DMS79 treated with DMSO at 0.1 percent for 48 hours (cell line): ENCODE results near the gene LYRM4.

ENCODE experiments used
- DNase-seq: peaks from one replicate; lab custom pipeline; 2025; lab: John Stamatoyannopoulos, UW

The LYRM4 gene

DNA sequence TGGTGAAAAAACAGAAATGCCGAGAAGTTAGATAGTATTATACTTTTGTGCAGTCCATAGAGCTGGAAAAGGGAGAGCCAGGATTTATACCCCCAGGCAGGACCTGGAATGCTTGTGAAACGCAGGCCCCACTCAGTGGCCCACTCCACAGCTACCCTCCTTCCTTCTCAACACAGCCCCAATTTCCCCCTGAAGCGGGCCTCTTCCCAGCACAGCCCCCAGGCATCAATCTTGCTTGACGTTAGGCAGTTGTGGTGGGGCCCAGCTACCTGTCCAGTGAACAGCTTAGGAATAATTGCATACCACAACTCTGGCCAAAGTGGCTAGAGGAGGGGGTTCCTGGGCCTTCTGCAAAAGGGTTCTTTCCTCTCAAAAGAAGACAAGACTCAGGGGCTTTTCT lies 114.4 kb downstream of the LYRM4 start:
- DNase-seq = no peak

DNA sequence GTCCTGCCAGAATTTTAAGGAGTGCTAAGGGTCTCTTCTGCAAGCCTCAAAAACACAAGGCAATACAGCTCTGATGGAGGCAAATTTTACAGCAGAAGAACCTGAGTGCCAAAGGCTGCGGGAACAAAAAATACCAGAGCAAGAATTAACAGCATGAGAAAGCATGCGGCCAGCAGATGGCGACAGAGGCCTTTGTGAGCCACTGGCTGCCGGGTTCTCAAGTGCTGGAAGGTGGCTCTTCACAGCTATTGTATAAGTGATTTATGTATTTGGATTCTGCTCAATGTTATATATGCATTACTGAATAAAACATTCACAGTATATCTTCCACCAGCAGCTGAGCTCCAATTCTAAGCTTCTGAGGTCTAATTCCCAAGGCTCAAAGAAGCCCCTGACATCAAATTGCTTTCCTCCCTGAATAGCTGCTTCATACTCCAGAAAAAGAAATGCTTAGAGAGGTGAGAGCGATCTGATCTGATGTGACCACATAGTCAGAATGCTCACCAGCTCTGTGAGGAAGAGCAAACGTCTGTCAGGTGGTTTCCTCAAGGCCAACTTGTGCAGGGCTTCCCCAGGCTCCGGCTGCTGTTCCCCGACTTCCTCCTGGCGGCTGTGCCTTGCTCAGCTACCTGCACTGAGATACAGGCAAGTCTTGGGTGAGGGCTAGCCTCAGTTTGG lies 117.0 kb downstream of the LYRM4 start:
- DNase-seq = peak; percentile 50

DNA sequence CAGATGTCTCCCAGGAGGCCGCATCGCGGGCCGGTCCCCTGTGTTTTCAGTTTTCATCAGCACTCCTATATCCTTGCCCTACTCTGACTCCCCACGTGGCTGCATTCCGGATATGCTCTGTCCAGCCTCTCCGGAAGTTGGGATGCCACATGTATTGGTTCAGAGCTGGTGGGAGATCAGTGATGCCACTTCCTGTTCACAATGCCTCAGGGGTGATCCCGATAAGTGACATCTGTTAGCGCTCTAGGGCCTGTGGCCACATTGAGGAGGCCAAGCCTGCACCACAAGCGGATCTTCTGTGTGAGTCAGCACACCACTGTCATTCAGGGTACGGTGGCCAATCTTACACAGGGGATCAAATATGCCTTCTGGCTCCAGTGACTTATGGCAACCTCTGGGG lies 117.8 kb downstream of the LYRM4 start:
- no peak for DNase-seq

DNA sequence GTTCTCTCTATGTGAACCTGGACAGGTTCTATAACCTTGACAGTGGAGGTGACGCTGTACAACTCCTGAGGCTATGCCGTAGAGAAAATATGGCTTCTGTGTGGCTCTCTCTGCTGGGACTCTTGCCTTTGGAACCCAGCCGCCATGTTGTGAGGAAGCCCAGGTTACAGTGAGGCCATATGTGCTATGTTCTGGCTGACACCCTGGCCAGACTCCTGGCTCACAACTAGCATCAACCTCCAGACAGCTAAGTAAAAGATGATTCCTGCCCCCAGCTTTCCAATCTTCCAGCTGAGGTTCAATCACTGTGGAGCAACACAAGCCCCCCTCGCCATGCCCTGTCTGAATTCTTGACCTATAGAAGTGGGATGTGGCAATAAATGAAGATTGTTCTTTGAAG lies 118.6 kb downstream of the LYRM4 start:
- no peak for DNase-seq

DNA sequence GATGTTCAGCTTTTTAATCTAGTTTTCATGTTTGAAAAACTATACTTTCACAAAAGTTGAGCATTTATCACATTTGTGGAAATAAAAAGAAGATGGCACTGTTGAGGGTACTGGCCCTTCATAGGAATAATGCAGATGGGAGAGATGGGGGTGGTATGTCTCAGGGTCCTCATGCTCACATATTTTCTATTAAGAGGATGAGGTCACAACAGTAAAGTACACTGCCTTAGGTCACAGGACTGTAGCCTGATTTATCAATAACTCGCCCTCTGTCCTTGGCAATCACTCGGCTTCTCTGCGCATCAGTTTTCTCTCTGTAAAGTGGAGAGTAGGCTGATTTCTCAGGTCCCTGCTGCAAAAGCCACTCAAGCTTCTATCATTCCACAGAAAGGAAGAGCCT lies 119.7 kb downstream of the LYRM4 start:
- no peak for DNase-seq

DNA sequence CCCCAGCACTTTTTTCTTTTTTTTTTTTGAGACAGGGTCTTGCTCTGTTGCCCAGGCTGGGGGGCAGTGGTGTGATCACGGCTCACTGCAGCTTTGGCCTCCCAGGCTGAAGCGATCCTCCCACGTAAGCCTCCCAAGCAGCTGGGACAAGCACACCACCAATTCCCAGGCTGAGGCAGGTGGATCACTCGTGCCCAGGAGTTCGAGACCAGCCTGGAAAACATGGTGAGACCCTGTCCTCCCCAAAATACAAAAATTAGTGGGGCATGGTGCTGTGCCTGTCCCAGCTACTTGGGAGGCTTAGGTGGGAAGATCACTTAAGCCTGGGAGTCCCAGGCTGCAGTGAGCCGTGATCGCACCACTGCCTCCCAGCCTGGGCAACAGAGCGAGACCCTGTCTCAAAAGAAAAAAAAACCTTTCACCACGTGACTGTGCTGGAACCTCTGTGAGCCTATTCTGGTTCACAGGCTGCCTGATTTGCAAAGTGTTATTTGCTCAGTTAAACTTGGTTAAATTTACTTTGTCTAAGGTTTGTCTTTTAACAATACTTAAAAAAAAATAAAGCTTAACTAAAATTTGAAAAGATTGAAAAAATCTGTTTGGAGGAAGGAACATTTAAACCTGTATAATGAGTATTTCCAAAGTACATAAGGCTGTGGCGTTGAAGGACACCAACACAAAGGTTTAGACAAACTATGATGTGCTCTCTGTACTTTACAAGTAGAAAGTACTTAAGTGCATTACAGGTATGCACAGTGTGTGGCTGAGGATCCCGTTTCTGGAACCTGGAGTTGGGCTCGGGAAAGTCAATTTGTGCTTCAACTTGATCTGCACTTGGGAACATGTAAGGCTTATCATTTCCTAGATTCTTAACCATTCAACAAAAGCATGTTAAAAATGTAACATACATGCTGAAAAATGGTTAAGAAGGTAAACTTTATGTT lies 120.7 kb downstream of the LYRM4 start:
- DNase-seq = no peak

- no peak for DNase-seq
Measured at GRCh38 chr6:5138995-5139827, 121.5 kb downstream of the LYRM4 start.

DNA sequence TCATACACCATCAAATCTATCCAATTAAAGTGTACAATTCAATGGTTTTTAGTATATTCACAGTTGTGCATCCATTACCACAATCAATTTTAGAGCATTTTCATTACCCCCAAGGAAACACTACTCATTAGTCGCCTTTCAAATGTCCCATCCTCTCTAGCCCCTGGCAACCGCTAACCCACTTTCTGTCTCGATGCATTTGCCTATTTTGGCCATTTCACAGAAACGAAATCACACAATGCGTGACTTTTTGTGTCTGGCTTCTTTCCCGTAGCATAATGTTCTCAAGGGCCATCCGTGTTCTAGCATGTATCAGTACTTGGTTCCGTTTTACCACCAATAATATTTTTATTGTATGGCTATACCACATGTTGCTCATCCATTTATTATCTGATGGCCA lies 123.9 kb downstream of the LYRM4 start:
- no peak for DNase-seq

DNA sequence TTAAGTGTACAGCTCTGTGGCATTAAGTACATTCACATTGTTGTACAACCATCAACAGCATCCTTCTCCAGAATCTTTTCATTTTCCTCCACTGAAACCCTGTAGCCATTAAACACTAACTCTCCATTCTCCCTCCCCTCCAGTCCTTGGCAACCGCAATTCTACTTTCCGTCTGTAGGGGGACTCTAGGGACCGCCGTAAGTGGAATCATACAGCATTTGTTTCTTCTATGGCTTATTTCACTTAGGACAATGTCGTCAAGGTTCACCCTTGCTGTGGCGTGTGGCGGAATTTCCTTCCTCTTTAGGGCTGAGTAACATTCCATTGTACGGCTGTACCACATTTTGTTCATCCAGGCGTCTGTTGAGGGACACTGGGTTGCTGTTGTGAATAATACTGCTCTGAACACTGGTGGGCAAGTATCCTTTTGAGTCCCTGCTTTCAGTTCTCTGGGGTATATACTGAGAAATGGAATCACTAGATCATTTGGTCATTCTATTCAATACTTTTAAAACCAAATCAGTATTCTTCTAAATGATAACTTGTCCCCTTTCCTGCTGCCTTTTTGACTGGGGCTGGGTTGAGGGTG lies 124.9 kb downstream of the LYRM4 start:
- no peak for DNase-seq

GRCh38 chr6:5133943-5134342 lies 126.8 kb downstream of the LYRM4 start:
- DNase-seq = no peak

DNA sequence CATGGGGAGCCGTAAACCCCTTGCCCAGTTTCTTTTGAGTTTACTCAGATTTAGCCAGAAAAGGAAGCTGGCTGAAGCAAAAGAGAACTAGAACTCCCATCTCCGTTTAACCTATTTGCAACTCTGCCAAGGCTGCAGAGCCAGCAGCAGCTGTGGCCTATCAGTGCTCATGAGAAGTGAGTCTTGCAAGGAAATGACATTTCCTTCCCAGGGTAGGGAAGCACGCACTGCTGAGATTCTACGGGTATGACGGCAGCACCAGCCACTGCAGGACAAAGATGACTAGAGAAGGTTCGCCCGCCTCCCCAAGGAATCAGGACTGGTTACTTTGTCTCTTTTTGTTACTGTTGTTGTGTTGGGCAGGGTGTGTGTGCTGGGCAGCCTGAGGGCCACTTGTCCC lies 128.0 kb downstream of the LYRM4 start:
- no peak for DNase-seq

DNA sequence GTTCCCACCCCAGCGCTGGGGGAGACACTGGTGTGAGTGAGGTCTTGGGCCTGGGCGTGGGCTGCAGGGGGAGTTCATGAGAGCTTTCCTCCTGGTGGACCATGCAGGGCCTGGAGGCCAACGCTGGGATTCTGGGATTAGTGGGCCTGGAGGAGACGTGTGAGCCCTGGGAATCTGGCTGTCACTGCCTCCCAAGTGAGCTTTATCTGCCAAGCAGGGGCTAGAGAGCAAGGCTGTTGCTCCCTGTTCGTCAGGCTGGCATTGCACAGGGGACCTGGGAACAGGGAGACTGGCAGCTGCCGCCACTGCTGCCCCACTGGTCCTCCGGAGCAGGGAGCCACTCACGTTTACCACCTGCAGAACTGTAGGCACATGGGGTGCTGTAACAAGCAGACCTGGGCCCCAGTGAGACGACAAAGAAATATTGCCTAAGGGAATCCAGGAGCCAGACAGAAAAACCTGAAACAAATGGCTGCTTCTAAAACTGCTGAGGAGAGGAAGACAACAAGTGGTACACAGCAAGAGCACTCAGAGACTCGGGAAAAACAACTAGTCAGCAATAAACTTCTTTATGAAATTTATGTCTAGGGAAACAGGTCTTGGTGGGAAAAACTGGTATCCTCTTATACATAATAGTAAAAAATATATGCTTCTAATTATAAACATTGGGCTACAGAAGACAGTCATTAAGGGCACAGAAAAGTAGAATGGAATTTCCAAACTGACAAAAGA lies 130.4 kb downstream of the LYRM4 start:
- no peak for DNase-seq

- DNase-seq = no peak
Measured at GRCh38 chr6:5128351-5128750, 132.4 kb downstream of the LYRM4 start.

DNA sequence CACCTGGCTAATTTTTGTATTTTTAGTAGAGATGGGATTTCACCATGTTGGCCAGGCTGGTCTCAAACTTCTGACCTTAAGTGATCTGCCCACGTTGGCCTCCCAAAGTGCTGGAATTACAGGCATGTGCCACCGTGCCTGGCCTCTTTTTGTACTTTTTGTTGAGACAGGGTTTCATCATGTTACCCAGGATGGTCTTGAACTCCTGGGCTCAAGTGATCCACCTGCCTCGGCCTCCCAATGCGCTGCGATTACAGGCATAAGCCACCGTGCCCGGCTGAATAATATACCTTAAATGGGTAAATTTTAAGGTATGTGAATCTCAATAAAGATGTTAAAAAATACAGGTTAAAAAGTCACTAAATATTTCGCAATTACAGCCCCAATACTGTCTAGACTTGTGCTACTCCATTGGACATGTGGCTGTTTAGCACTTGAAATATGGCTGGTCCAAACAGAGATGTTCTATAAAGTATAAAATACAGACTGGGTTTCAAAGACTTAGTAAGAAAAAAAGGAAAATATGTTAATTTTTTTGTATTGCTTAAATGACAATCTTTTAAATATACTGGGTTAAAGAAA lies 133.6 kb downstream of the LYRM4 start:
- DNase-seq = no peak

GRCh38 chr6:5126214-5126613 lies 134.5 kb downstream of the LYRM4 start:
- DNase-seq = no peak

DNA sequence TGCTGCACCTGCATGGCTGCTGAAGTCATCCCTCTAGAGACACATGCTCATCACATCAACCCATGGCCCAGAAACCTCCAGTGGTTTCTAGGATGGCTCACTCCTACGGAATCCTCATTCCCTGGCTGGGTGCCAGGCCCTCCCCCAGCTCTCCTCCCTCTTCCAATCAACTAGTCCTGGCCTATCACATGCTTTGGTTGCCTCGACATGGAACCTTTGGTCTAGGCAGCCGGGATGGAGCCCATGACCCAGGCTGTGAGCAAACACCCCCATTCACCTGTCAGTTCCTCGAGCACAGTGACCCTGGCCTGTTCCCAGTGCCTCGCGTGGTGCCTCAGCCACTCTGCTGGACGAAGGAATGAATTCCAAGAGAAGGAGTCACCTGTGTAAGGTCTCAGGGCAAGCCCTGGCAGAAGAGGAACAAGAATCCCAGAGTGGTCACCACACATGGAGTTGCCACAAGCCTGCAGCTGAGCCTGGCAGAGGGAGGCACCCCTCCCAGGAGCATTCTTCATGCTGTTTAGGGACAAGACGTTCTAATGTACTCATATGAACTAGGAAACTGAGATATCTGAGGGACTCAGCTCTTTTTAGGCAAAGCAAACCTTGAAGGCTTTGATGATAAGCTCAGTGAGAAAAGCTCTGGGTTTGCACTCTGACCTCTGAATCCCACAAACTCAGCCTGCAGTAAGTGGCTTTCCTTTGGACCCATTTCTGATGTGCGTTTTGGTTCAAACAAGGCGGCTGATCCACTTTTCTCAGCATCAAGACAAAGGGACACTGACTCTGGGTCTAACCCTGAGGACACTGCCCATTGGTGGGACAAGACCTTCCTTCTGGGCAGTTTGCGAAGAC lies 135.4 kb downstream of the LYRM4 start:
- no peak for DNase-seq

- DNase-seq = no peak
Measured at GRCh38 chr6:5124526-5124925, 136.2 kb downstream of the LYRM4 start.

- no peak for DNase-seq
Measured at GRCh38 chr6:5123296-5124143, 137.2 kb downstream of the LYRM4 start.

GRCh38 chr6:5122504-5123112 lies 138.1 kb downstream of the LYRM4 start:
- DNase-seq = no peak
